Keratinocyte (primary cell): ENCODE results near the gene TTC39C.

Experiments used
- EZH2 ChIP-seq: IDR thresholded peaks from one replicate; pipeline ENCODE4 v1.6.1; 2012; ENCODE audit warnings: inconsistent platforms, mild to moderate bottlenecking, low read length, moderate library complexity
- TF ChIP-seq, protein P1 (sequence below), 3 experiments: IDR thresholded peaks in 1 of 3; conservative IDR thresholded peaks in 1 of 3; optimal IDR thresholded peaks in 1 of 3; 2 replicates in 2 of 3; 3 replicates in 1 of 3; pipeline versions ENCODE3 to v1.5.1; 2011; ENCODE audit warnings: low read length in 3 of 3, mild to moderate bottlenecking in 3 of 3, moderate library complexity in 2 of 3, control low read depth in 1 of 3, inconsistent platforms in 1 of 3; ENCODE audit not compliant: insufficient read depth in 2 of 3; ENCODE audit errors: extremely low read depth in 1 of 3

GRCh38 chr18:24033641-24034412 lies 19.3 kb downstream of the TTC39C start:
- TF ChIP-seq, protein P1, sequence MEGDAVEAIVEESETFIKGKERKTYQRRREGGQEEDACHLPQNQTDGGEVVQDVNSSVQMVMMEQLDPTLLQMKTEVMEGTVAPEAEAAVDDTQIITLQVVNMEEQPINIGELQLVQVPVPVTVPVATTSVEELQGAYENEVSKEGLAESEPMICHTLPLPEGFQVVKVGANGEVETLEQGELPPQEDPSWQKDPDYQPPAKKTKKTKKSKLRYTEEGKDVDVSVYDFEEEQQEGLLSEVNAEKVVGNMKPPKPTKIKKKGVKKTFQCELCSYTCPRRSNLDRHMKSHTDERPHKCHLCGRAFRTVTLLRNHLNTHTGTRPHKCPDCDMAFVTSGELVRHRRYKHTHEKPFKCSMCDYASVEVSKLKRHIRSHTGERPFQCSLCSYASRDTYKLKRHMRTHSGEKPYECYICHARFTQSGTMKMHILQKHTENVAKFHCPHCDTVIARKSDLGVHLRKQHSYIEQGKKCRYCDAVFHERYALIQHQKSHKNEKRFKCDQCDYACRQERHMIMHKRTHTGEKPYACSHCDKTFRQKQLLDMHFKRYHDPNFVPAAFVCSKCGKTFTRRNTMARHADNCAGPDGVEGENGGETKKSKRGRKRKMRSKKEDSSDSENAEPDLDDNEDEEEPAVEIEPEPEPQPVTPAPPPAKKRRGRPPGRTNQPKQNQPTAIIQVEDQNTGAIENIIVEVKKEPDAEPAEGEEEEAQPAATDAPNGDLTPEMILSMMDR (optimal IDR thresholded peaks at IDR 0.05 in 1 of 3, IDR thresholded peaks at IDR 0.05 in 1 of 3, conservative IDR thresholded peaks at IDR 0.05 in 1 of 3; ENCODE audit: extremely low read depth in 1 of 3, insufficient read depth in 2 of 3, low read length in 3 of 3), result no peak
- no peak for TF ChIP-seq EZH2
